Measurements from ENCODE around the gene UNC13A.

- TF ChIP-seq, protein P1, sequence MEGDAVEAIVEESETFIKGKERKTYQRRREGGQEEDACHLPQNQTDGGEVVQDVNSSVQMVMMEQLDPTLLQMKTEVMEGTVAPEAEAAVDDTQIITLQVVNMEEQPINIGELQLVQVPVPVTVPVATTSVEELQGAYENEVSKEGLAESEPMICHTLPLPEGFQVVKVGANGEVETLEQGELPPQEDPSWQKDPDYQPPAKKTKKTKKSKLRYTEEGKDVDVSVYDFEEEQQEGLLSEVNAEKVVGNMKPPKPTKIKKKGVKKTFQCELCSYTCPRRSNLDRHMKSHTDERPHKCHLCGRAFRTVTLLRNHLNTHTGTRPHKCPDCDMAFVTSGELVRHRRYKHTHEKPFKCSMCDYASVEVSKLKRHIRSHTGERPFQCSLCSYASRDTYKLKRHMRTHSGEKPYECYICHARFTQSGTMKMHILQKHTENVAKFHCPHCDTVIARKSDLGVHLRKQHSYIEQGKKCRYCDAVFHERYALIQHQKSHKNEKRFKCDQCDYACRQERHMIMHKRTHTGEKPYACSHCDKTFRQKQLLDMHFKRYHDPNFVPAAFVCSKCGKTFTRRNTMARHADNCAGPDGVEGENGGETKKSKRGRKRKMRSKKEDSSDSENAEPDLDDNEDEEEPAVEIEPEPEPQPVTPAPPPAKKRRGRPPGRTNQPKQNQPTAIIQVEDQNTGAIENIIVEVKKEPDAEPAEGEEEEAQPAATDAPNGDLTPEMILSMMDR (IDR thresholded peaks at IDR 0.05) = no peak
- no peak for TF ChIP-seq POLR2A (IDR thresholded peaks at IDR 0.05)
Observed at GRCh38 chr19:17685451-17686022, 2.6 kb downstream of the UNC13A start.

All from adrenal gland (tissue), 5 donors.